ENCODE results near the gene NOC3L.
"Not testable (repeated sequence)": the region's sequence is repeated elsewhere in the genome, so short reads cannot be mapped to it uniquely, and the experiment has no call there.

NOC3L gene

DNA sequence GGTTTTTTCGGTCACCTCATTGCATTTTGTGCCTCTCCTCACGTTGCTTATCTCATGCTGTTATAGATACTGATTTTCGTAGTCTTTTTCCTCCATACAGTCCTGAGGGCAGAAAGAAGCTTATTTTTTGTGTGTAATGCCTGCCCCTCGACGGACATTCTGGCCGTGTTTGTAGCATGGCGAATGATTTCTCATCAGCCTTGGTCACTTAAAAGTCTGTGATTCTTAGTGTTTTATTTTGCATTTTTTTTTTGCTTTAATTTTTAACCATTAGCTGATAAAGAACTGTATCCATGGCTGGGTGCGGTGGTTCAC lies 469 bp upstream of the NOC3L start:
- no peak for DNase-seq (ENCODE audit: low read depth)

DNA sequence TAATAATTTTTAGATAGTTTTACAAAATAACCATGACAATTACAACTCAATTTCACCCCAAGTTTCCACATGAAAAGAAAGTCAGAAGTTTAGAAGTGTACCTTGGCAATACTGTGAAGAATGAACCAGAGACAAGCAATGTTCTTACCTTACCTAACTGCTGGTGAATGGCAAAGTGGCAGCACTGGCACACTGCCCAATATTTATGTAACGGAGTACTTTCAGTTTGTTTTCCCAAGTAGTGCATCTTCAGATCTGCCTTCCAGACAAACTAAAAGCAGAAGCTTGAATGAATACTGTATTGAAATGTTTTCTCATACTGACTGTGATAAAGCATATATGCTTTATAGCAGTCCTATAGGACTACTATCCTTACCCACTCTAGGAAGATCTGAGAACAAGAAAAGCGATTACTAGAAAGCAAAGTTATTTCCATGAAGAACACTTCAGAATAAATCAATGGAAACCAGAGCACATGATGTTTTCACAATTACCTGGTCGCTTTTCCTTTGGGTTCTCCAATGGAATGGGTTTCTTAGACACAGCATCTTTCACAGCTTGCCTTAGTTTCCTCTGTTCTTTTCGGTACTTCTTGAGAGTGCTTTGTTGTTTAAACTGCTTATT lies 1.5 kb downstream of the NOC3L start:
- no peak for DNase-seq (ENCODE audit: low read depth)

DNA sequence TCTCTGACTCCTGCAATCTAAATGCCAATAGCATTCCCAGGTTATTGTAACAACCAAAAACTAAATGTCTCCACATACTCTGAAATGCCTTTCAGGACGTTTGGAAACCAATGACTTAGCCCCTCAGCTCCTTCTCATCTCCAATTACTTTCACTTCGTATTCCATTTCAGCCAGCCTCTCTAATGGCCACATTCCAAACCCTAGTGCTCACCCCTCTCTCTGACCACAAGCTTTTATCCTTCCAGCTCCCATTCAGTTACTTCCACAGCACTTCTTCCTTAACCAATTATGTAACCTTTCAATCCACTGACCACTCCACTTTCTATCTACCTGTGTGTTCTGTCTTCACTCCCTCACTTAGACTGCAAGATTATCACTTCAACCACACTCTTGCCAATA lies 4.3 kb downstream of the NOC3L start:
- DNase-seq (ENCODE audit: low read depth), result peak; percentile 88

- DNase-seq (ENCODE audit: low read depth), result no peak
Observed at GRCh38 chr10:94357193-94357592, 5.5 kb downstream of the NOC3L start.

DNA sequence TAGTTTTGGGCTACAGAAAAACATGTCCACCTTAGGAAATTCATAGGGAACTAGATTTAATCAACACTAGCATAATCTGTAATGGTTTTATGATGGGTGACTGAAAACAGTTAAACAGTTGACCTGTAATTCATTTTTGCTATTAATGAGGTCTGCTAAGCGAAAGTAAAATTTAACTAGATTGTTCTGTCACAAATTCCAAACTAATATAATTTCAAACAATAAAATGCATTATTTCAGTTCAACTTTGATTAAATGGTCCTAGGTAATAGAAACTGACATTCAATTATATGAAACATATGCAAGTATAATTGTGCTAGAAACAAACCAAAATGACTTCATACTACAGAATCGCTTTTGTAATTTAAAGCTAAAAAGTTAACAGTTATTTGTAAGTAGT lies 6.9 kb downstream of the NOC3L start:
- DNase-seq (ENCODE audit: low read depth), result no peak

DNA sequence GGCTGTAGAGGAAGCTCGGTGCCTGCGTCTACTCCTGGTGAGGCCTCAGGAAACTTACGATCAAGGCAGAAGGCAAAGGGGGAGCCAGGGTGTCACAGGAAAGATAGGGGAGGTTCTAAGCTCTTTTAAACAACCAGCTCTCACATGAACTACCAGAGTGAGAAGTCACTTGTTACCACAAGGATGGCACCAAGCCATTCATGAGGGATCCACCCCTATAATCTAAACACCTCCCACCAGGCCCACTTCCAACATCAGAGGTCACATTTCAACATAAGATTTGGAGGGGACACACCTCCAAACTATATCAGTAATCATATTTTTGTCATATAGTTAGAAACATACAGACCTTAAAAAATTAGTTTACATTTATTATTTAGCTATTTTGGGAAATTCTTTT lies 9.4 kb downstream of the NOC3L start:
- no peak for DNase-seq (ENCODE audit: low read depth)

- DNase-seq (ENCODE audit: low read depth), result no peak
Observed at GRCh38 chr10:94351089-94351488, 11.7 kb downstream of the NOC3L start.

GRCh38 chr10:94350500-94350899 lies 12.2 kb downstream of the NOC3L start:
- DNase-seq (ENCODE audit: low read depth), result not testable (repeated sequence)

- DNase-seq (ENCODE audit: low read depth), result no peak
Observed at GRCh38 chr10:94349327-94349726, 13.4 kb downstream of the NOC3L start.

DNA sequence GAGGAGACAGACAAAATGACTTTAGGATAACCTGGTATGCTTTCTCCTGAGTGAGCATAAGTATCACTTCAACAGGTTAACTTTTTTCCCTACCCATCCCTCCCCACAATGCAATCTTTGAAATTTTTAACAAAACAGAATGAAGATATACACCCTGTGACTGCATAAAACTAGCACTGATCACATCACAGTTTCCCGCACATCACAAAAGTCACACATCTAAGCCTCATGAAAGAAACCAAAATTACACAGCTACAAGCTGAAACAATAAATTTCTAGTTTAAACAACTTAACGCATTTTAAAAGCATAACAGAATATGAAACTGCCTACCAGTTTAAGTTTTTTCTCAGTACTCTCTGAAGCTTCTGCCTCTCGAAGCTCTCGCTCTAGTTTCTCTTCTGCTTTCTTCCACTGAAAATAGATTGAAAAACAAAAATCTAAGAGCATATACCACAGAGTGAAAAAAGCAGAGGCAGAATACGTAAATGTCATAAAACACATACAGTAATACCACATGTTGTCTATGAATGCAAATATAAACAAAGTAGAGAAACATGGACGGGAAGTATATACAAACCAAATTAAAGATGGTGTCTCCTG lies 18.1 kb downstream of the NOC3L start:
- DNase-seq (ENCODE audit: low read depth), result no peak

GRCh38 chr10:94343151-94343550 lies 19.6 kb downstream of the NOC3L start:
- DNase-seq (ENCODE audit: low read depth), result no peak

DNA sequence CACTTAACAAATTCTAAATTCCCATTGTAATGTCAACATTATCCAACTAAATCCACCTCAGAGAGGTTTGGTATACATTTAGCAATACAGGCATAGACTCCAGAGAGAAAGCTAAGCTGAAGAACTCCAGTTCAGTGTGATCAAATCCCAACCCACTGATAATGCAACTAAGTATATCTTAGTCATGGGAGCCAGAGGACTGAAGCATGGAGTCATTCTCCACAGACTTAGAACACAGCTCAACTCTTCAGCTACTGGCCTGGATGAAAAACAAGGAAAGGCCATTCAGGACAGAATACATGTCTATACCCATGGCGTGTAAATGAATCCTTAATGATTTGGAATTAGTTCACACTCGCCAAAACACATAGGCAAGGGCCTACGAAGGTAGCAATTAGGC lies 27.9 kb downstream of the NOC3L start:
- no peak for DNase-seq (ENCODE audit: low read depth)

- DNase-seq (ENCODE audit: low read depth), result no peak
Observed at GRCh38 chr10:94333051-94333450, 29.7 kb downstream of the NOC3L start.

- no peak for DNase-seq (ENCODE audit: low read depth)
Observed at GRCh38 chr10:94328613-94329012, 34.1 kb downstream of the NOC3L start.

DNA sequence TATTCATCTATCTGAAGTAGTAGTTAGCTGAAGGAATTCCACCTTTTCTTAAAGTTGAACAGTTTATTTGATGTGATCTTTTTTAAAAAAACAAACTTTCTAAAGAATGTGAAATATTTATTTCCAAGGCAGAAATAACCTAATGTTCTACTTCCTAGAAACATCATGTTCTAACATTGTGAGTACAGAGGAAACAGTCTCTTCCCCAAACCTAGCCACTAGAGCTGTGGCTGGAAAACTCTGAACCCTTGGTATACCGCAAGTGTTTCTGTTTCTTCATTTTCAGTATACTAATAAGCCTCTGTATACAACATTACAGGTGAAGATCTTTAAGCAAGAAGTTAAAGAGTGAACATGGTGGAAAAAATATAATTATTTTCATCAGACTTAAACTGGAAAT lies 35.1 kb downstream of the NOC3L start:
- DNase-seq (ENCODE audit: low read depth), result no peak

DNA sequence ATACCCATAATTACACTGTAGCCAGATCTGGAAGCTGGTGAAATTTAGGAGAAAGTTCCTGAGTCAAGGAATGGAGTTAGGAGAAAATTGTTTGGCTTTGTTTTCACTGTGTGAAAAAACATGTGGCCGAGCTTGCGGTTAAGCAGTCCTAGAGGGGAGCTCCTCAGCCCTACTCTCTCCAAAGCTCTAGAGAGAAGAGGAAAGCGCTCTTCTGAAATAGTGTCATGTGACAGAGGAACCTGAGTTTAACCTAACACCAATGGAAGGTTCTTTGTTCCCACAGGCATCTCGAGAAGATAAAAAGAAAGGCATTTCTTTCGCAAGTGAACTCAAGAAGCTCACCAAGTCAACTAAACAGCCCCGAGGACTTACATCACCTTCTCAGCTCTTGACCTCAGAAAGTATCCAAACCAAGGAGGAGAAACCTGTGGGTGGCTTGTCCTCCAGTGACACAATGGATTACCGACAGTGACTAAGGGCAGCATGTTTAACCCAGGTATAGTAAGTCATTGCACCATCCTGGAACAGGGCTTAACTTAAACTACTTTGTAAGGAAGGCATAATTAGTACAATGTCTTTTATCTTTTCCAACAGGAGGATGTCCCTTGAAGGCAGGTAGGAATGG lies 38.0 kb downstream of the NOC3L start:
- DNase-seq (ENCODE audit: low read depth), result no peak

DNA sequence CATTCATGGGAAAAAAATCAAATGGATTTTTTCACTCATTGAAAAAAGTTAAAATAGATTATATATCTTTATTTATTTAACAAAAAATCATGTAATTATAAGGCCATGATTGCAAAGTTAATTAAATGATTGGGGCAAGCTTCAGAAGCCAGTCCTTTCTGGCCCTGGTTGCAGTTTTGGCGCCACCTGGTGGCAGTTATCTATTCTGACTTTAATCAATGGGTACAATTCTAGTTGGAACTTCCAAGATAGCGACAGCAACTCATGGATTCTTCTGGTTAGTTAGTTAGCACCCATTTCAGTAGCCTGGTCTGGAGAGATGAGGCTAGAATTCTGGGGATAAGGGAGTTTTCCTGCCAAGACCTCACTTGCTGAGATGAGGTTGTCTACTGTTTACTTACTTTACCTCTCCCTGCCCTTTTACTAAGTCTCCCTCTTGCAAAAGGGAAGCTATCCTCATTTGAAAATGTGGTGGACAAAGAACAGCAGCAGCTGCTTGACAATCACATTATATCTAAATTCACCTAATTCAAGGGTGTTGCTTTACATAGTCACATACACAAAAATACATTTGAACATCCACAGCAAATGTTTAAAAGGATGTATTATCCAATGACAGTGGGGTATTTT lies 42.3 kb downstream of the NOC3L start:
- peak; percentile 36 for DNase-seq (ENCODE audit: low read depth)

DNA sequence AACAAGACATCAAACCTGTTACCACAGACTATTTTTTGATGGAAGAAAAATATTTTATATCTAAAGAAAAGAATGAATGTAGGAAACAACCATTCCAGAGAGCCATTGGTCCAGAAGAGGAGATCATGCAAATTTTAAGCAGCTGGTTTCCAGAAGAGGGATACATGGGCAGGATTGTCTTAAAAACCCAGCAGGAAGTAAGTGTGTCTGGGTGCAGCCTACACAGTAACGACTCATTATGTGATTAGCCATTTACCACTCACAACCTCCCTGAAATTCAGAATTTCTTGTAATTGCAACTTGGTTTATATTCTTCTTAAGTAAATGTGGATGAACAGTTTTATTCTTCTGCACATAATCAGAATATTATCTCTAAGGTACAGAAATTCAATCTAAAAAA lies 46.2 kb downstream of the NOC3L start:
- DNase-seq (ENCODE audit: low read depth), result no peak

DNA sequence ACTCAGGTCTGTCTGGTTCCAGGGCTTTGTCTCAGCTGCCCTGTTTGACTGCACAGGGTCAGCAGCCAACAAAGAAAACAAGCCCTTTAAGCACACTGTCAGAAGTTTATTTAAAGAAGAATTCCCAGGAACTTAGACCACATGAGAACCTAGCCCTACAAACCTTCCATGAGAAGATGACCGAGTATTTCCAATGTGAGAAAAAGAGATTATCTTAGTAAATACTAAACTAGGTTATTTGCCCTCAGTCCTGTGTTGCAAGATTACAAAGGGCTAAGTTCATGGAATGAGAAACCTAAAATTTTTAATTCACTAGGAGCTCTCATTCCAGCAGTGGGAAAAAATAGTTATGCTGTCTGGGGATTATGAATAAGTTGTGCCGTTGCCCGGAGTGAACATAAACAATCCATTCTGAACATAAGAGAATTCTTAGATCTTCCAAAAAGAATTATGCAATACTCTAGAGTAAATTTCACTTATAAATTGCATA lies 46.7 kb downstream of the NOC3L start:
- DNase-seq (ENCODE audit: low read depth), result peak; percentile 92

DNA sequence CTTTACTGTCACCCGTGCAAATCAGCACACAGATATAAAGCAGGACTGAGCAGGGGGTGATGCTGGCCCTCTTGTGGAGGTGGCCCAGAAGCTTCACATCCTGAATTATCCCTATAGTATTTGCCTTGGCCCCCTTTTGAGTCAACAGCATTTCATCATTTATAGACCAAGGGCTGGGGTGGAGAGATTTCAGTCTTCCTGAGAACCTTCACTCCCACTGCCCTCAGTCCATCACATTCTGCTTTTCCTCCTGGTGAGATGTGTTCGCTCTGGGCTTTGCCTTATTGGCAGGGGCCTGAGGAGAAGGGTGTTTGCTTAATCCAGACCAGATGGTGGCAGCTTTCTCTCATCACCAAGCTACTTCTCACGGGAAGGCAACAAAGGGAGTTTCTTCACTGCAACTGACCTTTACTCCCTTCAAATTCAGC lies 47.7 kb downstream of the NOC3L start:
- DNase-seq (ENCODE audit: low read depth), result no peak

GRCh38 chr10:94310369-94310768 lies 52.4 kb downstream of the NOC3L start:
- DNase-seq (ENCODE audit: low read depth), result no peak

DNA sequence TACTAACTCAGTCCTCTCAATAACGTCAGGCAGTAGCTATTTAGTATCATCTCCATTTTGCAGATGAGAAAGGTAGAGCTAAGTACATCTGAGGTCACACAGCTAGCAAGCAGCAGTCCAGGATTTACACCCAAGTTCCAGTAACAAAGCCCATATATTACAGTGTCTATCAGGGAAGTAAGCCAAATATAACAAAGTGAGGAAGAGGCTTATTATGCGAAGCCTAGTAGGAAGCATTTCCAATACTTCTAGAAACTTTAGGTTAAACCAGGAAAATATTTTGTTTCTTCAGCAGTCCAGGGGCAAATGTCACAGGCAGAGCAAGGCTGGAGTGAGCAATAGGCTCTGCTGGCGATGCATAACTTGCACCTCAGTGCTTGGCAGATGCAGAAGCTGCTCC lies 53.9 kb downstream of the NOC3L start:
- no peak for DNase-seq (ENCODE audit: low read depth)

- no peak for DNase-seq (ENCODE audit: low read depth)
Observed at GRCh38 chr10:94307046-94307615, 55.6 kb downstream of the NOC3L start.
